PC-3 (cell line): ENCODE data around the gene COMMD10. TPM values are rescaled to one million over a fixed set of nuclear protein-coding genes. Genes with fewer than 3 reads are reported as not detected.
"Not testable (repeated sequence)": the region's sequence is repeated elsewhere in the genome, so short reads cannot be mapped to it uniquely, and the experiment has no call there.

ENCODE experiments used
- ATAC-seq: fragments of 200-7000 bp; cut with Tn5 transposase; 2 replicates; pipeline ENCODE4 v1.9.1; 2020; ENCODE audit warnings: mild to moderate bottlenecking, moderate library complexity
- BruUV-seq: library from RNA; stranded (reverse); fragments of 400-500 nt; replicated peaks from 2 replicates; lab custom pipeline; 2021; lab: Mats Ljungman, UMichigan
- CTCF ChIA-PET: fragments of 300-600 bp; sonication (Branson Sonifier 250); formaldehyde crosslinking; loops from one replicate; lab custom pipeline; 2022; ENCODE audit warnings: antibody characterized with exemption; lab: Charles Lee
- POLR2A ChIA-PET: fragments of 300-600 bp; sonication (Branson Sonifier 250); formaldehyde crosslinking; loops from one replicate; lab custom pipeline; 2022; ENCODE audit warnings: antibody characterized with exemption; ENCODE audit not compliant: unreplicated experiment; lab: Charles Lee
- DNase-seq: peaks from one replicate; pipeline ENCODE4 v3.0.0-alpha.2; 2015
- H2AFZ ChIP-seq: fragments of 300-600 bp; sonication (generic); 2 replicates; pipeline ENCODE4 v1.6.0; 2016; ENCODE audit warnings: antibody characterized with exemption, low read length
- H3F3A ChIP-seq: fragments of 300-600 bp; sonication (generic); one replicate; pipeline ENCODE4 v1.6.0; 2017; ENCODE audit warnings: antibody characterized with exemption, low read length, control low read depth, mild to moderate bottlenecking; ENCODE audit not compliant: unreplicated experiment
- H3K27ac ChIP-seq: fragments of 300-600 bp; sonication (generic); 2 replicates; pipeline ENCODE4 v1.5.1; 2016; ENCODE audit warnings: mild to moderate bottlenecking, low read length
- H3K27me3 ChIP-seq: fragments of 300-600 bp; sonication (generic); 2 replicates; pipeline ENCODE4 v1.6.1; 2016; ENCODE audit warnings: low read length, mixed read lengths
- H3K36me3 ChIP-seq: fragments of 300-600 bp; sonication (generic); 2 replicates; pipeline ENCODE4 v1.6.1; 2016; ENCODE audit warnings: low read depth, mixed run types, low read length, mixed read lengths
- H3K4me1 ChIP-seq: fragments of 300-600 bp; sonication (generic); 2 replicates; pipeline ENCODE4 v1.5.1; 2016; ENCODE audit warnings: low read length; ENCODE audit not compliant: insufficient read depth
- H3K4me2 ChIP-seq: fragments of 300-600 bp; sonication (generic); 2 replicates; pipeline ENCODE4 v1.6.0; 2016; ENCODE audit warnings: low read length
- H3K4me3 ChIP-seq: fragments of 300-600 bp; sonication (generic); 2 replicates; pipeline ENCODE4 v1.5.1; 2016; ENCODE audit warnings: mild to moderate bottlenecking, low read length, mixed read lengths
- H3K79me2 ChIP-seq: fragments of 300-600 bp; sonication (generic); 2 replicates; pipeline ENCODE4 v1.6.1; 2017; ENCODE audit warnings: low read length, mixed read lengths
- H3K9ac ChIP-seq: fragments of 300-600 bp; sonication (generic); 2 replicates; pipeline ENCODE4 v1.6.0; 2016; ENCODE audit warnings: mild to moderate bottlenecking, low read length
- H3K9me2 ChIP-seq: fragments of 300-600 bp; sonication (generic); replicated peaks from 2 replicates; pipeline ENCODE4 v1.6.1; 2016; ENCODE audit warnings: mixed run types, low read length, mixed read lengths
- H3K9me3 ChIP-seq: fragments of 300-600 bp; sonication (generic); 2 replicates; pipeline ENCODE4 v1.6.1; 2016; ENCODE audit warnings: low read length, mixed read lengths
- H4K20me1 ChIP-seq: fragments of 300-600 bp; sonication (generic); 2 replicates; pipeline ENCODE4 v1.6.1; 2016; ENCODE audit warnings: low read length, mixed read lengths
- EZH2 ChIP-seq: fragments of 300-600 bp; sonication (generic); IDR thresholded peaks from one replicate; pipeline ENCODE4 v1.6.1; 2017; ENCODE audit warnings: antibody characterized with exemption, mild to moderate bottlenecking, low read length; ENCODE audit not compliant: unreplicated experiment
- EZH2phosphoT487 ChIP-seq: fragments of 300-600 bp; sonication (generic); IDR thresholded peaks from 2 replicates; pipeline ENCODE4 v1.6.1; 2018; ENCODE audit warnings: mild to moderate bottlenecking, antibody characterized with exemption, low read length, borderline replicate concordance
- intact Hi-C: fragments of 100-400 bp; cut with micrococcal nuclease; formaldehyde crosslinking; loops from 2 replicates; pipeline ENCODE4 v1.9.0; 2023
- total RNA-seq: library from RNA; depleted of rRNA; stranded (reverse); fragments of >200 nt; gene quantifications from 2 replicates; pipeline ENCODE4 v1.2.3, GENCODE V29; 2014
- TF ChIP-seq, protein P1 (sequence below): fragments of 300-600 bp; sonication (generic); conservative IDR thresholded peaks from 2 replicates; pipeline ENCODE4 v1.5.1; 2017; ENCODE audit warnings: antibody characterized with exemption, low read depth, mild to moderate bottlenecking, low read length

Gene COMMD10
- total RNA-seq, 1 experiment from 2014 or later = 17.7 TPM

DNA sequence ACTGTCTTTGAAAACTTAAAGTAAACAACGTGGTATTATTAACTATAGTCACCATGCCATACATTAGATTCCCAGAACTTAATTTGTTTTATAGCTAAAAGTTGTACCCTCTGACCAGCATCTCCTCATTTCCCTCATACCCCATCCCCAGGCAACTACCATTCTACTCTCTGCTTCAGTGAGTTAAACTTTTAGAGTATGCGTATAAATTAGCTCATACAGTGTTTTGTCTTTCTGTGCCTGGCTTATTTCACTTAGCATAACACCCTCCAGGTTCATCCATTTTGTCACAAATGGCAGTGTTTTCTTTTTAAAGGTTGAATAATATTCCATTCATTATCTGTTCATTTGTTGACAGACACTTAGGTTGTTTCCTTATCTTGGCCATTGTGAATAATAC lies 14.2 kb downstream of the COMMD10 start:
- ChIA-PET CTCF (no interaction called here), POLR2A (no interaction called here)
- H3K27ac ChIP-seq = no peak overlapping the region
- BruUV-seq = no TSS peak
- no peaks in the 10 kb centered on the region for H3F3A ChIP-seq
- no peak overlapping the region for H3K4me3 ChIP-seq
- no peak overlapping the region for H3K9ac ChIP-seq
- no peaks in the 10 kb centered on the region for H3K9me2 ChIP-seq
- ATAC-seq (no peak), DNase-seq (no peak)
- H2AFZ ChIP-seq = no peak overlapping the region
- no peaks in the 10 kb centered on the region for H3K4me1 ChIP-seq
- no peaks in the 10 kb centered on the region for H3K27me3 ChIP-seq
- H3K4me2 ChIP-seq = no peak overlapping the region
- no peaks in the 10 kb centered on the region for H3K9me3 ChIP-seq
- intact Hi-C loops = no loop called here
- H3K36me3 ChIP-seq = peaks cover 3% of the 10 kb centered on the region; the same call in 1 of the 2 replicates
- no peaks in the 10 kb centered on the region for H3K79me2 ChIP-seq
- TF ChIP-seq EZH2phosphoT487 (no peak), EZH2 (no peak)
- TF ChIP-seq, protein P1, sequence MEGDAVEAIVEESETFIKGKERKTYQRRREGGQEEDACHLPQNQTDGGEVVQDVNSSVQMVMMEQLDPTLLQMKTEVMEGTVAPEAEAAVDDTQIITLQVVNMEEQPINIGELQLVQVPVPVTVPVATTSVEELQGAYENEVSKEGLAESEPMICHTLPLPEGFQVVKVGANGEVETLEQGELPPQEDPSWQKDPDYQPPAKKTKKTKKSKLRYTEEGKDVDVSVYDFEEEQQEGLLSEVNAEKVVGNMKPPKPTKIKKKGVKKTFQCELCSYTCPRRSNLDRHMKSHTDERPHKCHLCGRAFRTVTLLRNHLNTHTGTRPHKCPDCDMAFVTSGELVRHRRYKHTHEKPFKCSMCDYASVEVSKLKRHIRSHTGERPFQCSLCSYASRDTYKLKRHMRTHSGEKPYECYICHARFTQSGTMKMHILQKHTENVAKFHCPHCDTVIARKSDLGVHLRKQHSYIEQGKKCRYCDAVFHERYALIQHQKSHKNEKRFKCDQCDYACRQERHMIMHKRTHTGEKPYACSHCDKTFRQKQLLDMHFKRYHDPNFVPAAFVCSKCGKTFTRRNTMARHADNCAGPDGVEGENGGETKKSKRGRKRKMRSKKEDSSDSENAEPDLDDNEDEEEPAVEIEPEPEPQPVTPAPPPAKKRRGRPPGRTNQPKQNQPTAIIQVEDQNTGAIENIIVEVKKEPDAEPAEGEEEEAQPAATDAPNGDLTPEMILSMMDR = no peak
- no peaks in the 10 kb centered on the region for H4K20me1 ChIP-seq

GRCh38 chr5:116104941-116105340 lies 20.1 kb downstream of the COMMD10 start:
- ATAC-seq, H3K4me2 ChIP-seq, H4K20me1 ChIP-seq, H3K27me3 ChIP-seq, H3K27ac ChIP-seq, H3K9me2 ChIP-seq, H3K4me3 ChIP-seq, H3K36me3 ChIP-seq, H3F3A ChIP-seq, DNase-seq, H3K9ac ChIP-seq, H3K4me1 ChIP-seq, POLR2A ChIA-PET, H2AFZ ChIP-seq, CTCF ChIA-PET, intact Hi-C loops, BruUV-seq, H3K9me3 ChIP-seq, H3K79me2 ChIP-seq: not testable (repeated sequence)

GRCh38 chr5:116115163-116115562 lies 30.3 kb downstream of the COMMD10 start:
- TF ChIP-seq, protein P1 = no peak
- TF ChIP-seq EZH2phosphoT487 = no peak
- TF ChIP-seq EZH2 = no peak
- no TSS peak for BruUV-seq
- no peaks in the 10 kb centered on the region for H3F3A ChIP-seq
- no peak overlapping the region for H3K27ac ChIP-seq
- ATAC-seq = no peak
- H3K4me3 ChIP-seq = no peak overlapping the region
- H3K27me3 ChIP-seq = no peaks in the 10 kb centered on the region
- ChIA-PET POLR2A (interaction anchor here (0.7 kb wide), 1 partner anchor 395 kb away, joined by 5 read pairs; no protein-coding TSS in a partner anchor), CTCF (no interaction called here)
- H3K9me2 ChIP-seq = no peaks in the 10 kb centered on the region
- peaks cover 8% of the 10 kb centered on the region; the same call in 1 of the 2 replicates for H3K9me3 ChIP-seq
- H2AFZ ChIP-seq = no peak overlapping the region
- H3K9ac ChIP-seq = no peak overlapping the region
- H3K4me1 ChIP-seq = no peaks in the 10 kb centered on the region
- H3K36me3 ChIP-seq = peaks cover 16% of the 10 kb centered on the region
- H4K20me1 ChIP-seq = no peaks in the 10 kb centered on the region
- H3K79me2 ChIP-seq = no peaks in the 10 kb centered on the region
- no peak for DNase-seq
- intact Hi-C loops = no loop called here
- H3K4me2 ChIP-seq = no peak overlapping the region
